HT1080 (cell line): ENCODE data around the gene SMC6. TPM values are rescaled to one million over a fixed set of nuclear protein-coding genes. Genes with fewer than 3 reads are reported as not detected.

Source experiments
- DNase-seq: peaks from one replicate; pipeline ENCODE4 v3.0.0-alpha.2; 2015; ENCODE audit warnings: low read depth
- polyA plus RNA-seq, 2 experiments: library from polyadenylated mRNA; depleted of rRNA; stranded (reverse); fragments of >200 nt; gene quantifications; 2 replicates each; pipeline ENCODE4 v1.2.3, GENCODE V29; 2015
- total RNA-seq: library from RNA; depleted of rRNA; stranded (reverse); fragments of >200 nt; shearing (Covaris generic); gene quantifications from 2 replicates; pipeline ENCODE4 v1.2.3, GENCODE V29; 2014; rRNA removed

The SMC6 gene
- 18.0 and 19.6 TPM in 2 replicates for total RNA-seq
- 18.8 and 22.2 TPM in 2 replicates for polyA plus RNA-seq (2015; cell fraction: cytosol; rRNA removed)
- 40.2 and 43.7 TPM in 2 replicates for polyA plus RNA-seq (2015; cell fraction: nucleus; rRNA removed)

DNA sequence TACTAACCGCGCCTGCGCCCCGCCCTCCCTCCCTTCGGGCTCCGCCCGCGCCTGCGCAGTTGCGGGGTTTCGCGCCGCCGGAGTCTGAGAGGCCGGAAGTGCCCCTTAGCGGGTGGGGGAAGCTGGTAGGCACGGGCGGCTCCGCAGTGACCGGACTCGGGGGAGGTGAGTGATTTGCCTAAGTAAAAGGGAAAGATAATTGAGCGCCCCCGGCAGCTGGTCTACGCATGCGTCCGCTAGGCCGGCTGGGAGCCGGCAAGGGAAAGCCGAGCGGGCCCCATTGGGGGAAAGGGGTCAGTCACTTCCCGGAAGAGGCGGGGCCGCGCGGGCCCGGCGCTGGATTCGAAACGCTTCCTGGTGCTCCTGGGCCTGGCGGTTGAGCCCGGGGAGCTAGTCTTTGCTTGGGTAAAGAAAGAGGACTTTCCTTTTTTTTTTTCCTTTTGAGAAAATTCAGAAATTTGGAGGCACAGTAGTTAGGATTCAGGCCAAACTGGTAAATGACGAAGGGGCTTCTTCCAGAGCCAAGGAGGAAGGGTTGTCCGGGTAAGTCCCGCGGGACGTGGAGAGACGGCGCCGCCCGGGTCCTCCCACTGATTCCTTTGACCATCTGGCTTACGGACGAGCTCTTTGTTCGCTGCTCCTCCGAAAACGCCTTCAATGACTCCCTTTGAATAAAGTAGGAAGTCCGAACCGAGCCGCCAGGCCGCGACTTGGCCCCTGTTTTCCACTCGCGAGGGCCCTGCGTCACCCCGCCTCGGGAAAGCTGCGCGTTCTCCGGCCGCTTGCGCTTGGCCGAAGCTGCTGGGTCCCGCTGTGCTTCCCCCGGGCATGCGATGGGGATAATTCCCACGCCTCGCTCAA, at the start of gene SMC6, which contains the start of gene GEN1:
SMC6 (minus strand) TSS at position 8 of the 861 bp plus-strand sequence. CDS start 7,864 bp downstream, outside the sequence.
GEN1 (plus strand) TSS at position 336 of the 861 bp plus-strand sequence. CDS start 5,806 bp downstream, outside the sequence.
- peak; percentile 96 for DNase-seq

DNA sequence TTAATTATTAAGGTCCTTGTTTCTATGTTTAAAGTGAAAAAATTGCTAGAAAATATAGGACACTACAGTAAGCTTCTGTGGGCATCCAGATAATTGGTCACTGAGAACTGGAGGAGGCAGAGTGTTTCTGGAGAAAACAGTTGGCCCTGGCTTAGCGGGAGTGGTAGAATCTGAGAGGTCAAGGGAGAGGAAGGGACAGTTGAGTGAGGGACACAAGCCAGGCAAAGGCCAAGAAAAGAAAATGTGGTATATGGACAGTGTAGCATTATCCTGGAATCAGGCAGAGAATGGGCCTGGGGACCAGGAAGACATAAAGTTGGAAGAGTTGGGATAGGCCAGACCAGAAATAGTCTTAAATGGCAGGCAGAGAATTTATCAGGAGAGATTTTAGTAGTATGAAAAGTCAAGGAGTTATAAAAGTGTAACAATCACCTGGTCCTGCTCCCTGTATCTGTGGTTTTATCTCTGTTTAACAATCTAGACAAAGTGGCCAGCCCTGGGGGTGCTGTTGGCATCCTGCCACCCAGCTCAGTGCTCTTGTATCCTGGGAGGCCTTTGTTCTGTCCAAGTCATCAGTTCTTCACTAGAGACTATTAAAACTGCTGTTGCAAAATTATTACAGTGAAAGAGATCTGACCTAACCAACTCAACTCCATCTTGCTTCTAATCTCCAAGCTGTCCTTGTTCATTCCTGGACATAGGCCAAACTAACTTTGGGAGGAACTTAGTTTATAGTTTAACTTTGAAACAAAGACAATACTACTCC, 47.3 kb upstream of the SMC6 start:
- no peak for DNase-seq

DNA sequence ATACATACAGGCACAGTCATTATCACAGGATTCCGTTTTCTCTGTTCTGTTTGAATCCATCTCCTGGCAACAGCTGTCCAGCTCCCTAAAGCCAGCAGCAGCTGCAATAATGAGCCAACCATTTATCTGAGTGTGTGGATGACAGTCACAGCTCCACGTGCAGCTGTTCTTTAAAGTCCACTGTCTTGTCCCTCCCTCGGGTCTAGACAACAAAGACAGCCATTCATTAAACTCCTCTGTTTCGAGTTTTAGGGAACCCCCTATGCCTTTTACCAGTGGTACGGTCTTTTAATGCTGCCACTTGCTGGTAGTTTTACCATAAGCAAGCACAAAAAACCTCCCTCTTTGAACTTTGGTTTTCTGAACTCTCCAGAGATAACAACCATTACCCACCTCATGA, 46.6 kb upstream of the SMC6 start:
- peak; percentile 18 for DNase-seq

DNA sequence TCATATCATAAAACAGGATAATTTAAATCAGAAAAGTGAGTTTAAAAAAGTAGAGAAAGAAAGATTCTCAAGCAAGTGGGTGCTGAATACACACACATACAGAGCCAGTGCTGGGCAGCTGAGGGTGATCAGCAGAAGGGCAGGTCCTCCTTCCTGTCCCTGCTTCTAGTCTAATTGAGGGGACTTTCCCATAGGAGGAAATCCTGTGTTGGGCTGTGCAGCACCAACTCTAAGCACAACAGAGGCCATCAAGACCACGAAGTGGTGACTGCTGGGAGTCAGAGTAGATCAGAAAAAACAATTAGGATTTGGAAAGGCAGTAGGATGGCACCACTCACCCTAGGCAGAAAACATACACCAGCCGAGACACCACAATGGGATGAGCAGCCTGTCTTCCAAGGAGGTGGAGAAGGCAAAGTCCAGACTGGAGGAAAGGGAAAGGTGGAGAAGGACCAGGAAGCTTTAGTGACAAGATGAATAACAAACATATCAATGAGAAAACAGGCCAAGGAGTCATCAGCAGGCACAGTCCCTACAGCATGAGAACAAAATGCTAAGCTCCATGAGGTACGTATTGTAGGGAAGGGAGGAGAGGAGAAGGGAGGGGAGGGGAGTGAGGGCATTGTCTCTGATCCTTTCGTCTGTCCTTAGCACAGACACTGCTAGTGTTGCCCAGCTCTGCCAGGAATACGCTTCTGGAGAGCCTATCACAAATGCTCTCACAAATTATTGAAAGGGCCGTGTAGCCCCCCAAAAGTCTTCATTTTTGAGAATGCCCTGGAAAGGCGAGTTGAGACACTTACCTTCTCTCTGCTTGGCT, 45.9 kb upstream of the SMC6 start:
- DNase-seq, result no peak

- DNase-seq, result no peak
Measured at GRCh38 chr2:17798338-17798737, 44.7 kb upstream of the SMC6 start.

DNA sequence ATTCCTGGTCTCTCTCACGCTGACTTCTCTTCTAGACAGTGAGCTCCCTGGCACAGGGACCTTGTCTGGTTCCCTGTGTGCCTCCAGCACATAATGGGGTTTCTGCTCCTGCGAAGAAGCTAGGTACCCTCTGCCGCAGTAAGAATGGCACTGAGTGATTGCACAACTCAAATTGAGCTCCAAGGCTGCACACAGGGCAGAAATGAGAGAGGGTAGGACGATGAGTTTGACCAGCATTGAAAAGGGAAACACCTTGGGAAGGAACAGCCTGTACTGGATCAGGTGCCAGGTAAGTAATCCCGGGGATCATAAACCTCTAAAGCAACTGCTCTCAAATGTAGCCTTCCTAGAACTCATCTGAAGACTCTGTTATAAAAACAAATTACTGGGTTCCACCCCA, 41.7 kb upstream of the SMC6 start:
- DNase-seq, result no peak

DNA sequence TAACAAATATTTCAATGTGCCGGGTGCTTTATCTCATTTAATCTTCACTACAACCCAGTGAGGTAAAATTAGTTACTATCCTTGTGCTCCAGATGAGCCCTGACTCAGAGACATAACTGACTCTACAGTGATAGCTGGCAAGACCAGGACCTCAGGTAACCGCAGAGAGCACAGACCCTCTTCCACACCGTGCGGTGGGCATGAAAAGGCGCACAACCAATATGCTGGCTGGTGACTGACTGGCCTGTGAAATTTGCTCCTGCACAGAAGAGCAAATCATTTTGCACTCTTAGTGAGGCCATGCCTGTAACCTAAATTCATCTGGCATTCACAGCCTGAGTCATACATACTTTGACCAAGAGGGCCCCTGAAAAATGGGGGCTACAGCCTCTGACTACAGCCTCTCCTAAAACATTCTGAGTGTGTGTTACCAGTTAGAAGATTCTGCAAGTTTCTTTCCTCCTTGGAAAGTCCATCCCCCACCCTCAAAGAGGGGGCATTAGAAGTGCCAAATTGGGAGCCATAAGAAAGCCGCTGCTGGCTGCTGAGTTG, 40.3 kb upstream of the SMC6 start:
- no peak for DNase-seq

- no peak for DNase-seq
Measured at GRCh38 chr2:17793296-17793695, 39.7 kb upstream of the SMC6 start.

GRCh38 chr2:17792515-17792914, 38.9 kb upstream of the SMC6 start:
- DNase-seq, result no peak

DNA sequence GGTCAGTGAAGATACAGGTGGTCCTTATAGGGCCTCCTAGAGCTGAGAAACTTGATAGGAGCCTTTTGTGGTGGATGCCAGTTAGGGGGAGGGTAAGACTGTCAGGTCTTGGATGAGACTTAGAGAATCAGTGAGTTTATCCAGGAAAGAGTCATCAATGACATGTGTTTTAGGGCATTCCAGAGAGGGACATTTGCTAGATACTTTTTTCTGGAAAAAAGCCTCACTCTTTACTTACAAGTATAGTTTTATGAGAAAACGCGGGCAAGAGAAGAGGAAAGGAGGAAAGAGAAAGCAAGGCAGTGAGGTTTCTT, 38.2 kb upstream of the SMC6 start:
- no peak for DNase-seq

DNA sequence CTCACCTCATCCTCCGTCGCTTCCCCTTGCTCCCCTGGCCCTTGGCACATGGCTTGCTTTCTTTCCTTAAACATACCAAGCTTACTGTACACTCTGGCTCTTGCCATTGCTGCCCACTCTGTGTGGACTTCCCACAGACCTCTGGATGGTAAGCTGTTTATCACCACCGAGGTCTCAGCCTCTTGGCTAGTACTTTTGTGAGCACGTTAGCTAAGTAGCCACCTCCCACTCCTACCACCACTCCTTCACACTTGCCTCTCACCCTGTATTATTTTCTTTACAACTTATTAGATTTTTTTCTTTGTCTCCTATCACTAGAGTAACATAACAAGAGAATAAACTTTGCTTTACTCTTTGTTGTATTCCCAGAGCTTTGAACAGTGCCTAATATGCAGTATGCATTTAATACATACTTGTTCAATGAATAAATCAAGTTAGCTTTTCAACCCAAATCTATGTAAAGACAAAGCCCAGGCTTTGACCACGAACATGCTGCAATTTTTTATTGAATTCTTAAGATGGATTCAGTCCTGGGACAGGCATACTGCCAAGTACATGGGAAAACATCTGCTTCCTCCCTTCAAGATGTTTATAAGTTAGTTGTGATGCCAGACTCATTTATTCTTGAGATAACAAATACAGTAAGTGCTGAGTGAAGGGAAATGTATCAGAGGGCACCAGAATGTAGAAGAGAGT, 37.7 kb upstream of the SMC6 start:
- no peak for DNase-seq

- DNase-seq, result no peak
Measured at GRCh38 chr2:17790536-17790935, 36.9 kb upstream of the SMC6 start.

DNA sequence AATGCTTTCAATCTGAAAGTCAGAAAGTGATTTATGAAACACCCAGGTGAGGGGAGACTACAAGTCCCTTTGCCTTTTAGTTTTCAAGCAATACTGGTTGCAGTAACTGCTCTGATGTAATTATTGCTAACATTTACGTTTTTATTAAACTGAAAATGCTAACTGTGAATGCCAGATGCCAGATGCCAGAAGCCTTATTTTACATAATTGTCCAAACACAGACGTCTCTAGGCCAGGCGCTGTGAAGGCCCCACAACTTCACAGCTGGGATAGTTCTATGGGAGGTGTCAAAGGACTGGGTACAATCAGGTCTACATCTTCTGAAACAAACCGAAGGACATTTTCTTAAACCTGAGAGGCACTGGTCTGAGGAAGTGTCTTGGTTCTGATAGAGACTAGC, 35.2 kb upstream of the SMC6 start:
- no peak for DNase-seq

GRCh38 chr2:17786727-17787126, 33.1 kb upstream of the SMC6 start:
- no peak for DNase-seq

- DNase-seq, result no peak
Measured at GRCh38 chr2:17781482-17781881, 27.9 kb upstream of the SMC6 start.

GRCh38 chr2:17780546-17780945, 26.9 kb upstream of the SMC6 start:
- DNase-seq, result no peak

GRCh38 chr2:17772532-17772931, 18.9 kb upstream of the SMC6 start:
- DNase-seq, result no peak

- DNase-seq, result no peak
Measured at GRCh38 chr2:17771956-17772355, 18.3 kb upstream of the SMC6 start.

DNA sequence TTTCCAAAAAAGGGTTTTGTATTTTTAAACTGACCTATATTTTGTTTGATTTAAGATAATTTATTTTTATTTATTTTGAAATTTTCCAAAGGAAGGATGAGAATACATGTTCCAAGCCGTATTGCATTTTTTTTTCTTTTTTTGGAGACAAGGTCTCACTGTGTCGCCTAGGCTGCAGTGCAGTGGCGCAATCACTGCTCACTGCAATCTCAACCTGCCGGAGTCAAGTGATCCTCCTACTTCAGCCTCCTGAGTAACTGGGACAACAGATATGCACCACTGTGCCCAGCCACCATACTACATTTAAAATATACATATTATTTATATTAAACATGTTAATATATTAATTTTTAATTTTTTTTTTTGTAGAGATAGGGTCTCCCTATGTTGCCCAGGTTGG, 15.3 kb upstream of the SMC6 start:
- DNase-seq, result no peak

- no peak for DNase-seq
Measured at GRCh38 chr2:17765398-17765797, 11.8 kb upstream of the SMC6 start.
